NCI-H524 (cell line): Measurements from ENCODE around the gene EDC4.
"Not testable (repeated sequence)": the region's sequence is repeated elsewhere in the genome, so short reads cannot be mapped to it uniquely, and the experiment has no call there.

Experiments used
- DNase-seq, 2 experiments: peaks; one replicate each; lab custom pipeline; 2025; lab: John Stamatoyannopoulos, UW

EDC4 gene

GRCh38 chr16:67909056-67909742, 36.3 kb downstream of the EDC4 start:
- DNase-seq: no peak

GRCh38 chr16:67910158-67910557, 37.3 kb downstream of the EDC4 start:
- DNase-seq: no peak

- no peak for DNase-seq
These were observed 42.1 kb downstream of the EDC4 start for GRCh38 chr16:67914758-67915495.

- DNase-seq: not testable (repeated sequence)
These were observed 42.6 kb downstream of the EDC4 start for GRCh38 chr16:67915496-67915769.

- DNase-seq: no peak
These were observed 43.2 kb downstream of the EDC4 start for GRCh38 chr16:67915831-67916723.

DNA sequence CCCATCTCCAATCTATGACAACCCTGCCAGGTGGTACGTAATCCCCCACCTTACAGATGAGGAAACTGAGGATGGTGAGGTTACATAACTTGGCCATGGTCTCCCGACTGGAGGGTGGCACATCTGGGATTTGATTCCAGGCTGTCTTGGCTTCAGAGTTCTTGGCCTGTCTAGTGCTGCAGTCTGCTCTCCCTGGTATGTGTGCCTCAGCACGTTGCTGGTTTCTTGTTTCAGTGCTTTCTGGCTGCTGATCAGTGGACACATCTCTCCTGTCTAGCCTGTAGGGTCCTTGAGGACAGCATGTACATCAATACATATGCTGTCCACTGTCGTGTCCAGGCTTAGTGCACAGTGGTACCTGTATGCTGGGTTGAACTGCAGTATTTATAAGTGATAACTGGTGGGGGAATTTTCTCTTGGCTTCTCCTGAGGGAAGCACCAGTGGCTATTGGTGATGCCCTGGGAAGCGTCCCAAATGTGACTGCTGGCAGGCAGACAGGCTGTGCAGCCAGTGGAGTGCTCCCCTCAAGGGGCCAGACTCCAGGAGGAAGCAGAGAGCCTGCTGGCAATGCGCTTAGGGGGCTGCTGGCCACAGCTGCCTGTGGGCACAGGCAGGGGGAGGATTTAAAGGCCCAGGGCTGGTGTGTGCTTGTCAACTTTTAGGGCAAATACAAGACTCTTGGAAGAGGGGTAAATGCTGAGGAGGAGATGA, 44.4 kb downstream of the EDC4 start:
- no peak for DNase-seq

GRCh38 chr16:67917852-67918236, 45.0 kb downstream of the EDC4 start:
- no peak for DNase-seq

- no peak for DNase-seq
These were observed 46.9 kb downstream of the EDC4 start for GRCh38 chr16:67919622-67920221.

GRCh38 chr16:67922221-67922620, 49.4 kb downstream of the EDC4 start:
- DNase-seq: no peak

DNA sequence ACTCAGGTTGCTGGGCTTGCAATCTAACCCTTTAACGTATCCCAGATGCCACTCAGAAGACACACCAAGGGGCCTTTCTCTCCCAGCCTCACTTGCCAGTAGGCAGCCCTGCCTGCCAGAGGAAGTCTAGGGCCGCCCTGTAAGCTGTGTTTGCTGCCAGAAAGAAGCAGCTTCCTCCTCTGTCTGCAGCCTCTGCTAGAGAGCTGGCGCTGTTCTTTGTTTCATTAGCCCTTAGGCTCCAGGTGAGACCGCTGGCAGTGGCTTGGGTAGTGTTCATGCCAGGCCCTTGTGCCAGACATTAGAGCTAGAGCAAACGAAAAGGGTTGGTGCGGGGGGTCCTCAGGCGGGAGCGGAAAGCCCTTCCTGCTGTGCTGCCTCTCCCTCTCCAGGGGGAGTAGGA, 49.9 kb downstream of the EDC4 start:
- DNase-seq: no peak

GRCh38 chr16:67923414-67924116, 50.7 kb downstream of the EDC4 start:
- no peak for DNase-seq

GRCh38 chr16:67924140-67924906, 51.5 kb downstream of the EDC4 start:
- no peak for DNase-seq

DNA sequence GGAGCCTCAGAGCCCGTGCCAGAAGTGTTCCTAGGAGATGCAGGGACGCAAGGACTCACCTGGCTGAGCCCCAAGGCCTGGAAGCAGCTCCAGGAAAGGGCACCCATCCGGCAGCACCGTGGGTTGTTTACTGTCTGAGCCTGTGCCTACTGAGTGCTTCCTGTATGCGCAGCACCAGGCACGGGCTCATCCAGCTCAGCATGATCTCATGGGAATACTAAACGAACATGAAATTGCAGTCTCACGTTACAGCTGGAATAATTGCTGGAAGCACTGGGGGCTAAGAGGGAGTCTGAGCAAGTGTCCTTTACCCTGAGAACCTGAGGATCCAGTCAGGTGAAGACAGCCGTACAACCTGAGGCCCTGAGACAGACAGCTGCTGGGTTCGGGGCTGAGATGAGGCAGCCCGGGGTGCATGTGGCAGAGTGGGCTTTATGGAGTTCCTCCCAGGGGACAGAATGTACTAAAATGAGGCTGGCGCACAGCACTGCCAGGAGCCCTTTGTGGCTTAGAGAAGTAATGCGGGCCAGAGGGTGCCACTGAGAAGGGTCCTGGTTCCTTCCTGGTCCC, 53.4 kb downstream of the EDC4 start:
- peak; percentile 81 to 85 for DNase-seq

- no peak for DNase-seq
These were observed 54.5 kb downstream of the EDC4 start for GRCh38 chr16:67927131-67927941.

- DNase-seq: no peak
These were observed 55.3 kb downstream of the EDC4 start for GRCh38 chr16:67928147-67928546.

DNA sequence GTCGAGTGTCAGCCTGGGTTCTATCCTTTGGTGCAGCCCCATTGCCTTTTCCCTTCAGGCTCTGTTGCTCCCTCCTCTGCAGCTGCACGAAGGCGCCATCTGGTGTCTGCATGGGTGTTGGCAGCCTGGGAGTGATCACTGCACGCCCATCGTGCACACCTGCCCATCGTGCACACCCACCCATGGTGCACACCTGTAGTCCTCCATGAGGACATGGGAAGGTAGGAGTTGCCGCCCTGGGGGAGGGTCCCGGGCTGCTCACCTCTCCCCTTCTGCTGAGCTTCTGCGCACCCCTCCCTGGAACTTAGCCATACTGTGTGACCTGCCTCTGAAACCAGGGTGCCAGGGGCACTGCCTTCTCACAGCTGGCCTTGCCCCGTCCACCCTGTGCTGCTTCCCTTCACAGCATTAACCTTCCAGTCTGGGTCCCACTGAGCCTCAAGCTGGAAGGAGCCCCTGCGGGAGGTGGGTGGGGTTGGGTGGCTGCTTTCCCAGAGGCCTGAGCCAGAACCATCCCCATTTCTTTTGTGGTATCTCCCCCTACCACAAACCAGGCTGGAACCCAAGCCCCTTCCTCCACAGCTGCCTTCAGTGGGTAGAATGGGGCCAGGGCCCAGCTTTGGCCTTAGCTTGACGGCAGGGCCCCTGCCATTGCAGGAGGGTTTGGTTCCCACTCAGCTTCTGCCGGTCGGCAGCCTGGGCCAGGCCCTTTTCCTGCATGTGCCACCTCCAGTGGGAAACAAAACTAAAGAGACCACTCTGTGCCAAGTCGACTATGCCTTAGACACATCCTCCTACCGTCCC, 55.9 kb downstream of the EDC4 start:
- DNase-seq: peak; percentile 47 to 62

GRCh38 chr16:67930191-67930590, 57.3 kb downstream of the EDC4 start:
- DNase-seq: no peak

DNA sequence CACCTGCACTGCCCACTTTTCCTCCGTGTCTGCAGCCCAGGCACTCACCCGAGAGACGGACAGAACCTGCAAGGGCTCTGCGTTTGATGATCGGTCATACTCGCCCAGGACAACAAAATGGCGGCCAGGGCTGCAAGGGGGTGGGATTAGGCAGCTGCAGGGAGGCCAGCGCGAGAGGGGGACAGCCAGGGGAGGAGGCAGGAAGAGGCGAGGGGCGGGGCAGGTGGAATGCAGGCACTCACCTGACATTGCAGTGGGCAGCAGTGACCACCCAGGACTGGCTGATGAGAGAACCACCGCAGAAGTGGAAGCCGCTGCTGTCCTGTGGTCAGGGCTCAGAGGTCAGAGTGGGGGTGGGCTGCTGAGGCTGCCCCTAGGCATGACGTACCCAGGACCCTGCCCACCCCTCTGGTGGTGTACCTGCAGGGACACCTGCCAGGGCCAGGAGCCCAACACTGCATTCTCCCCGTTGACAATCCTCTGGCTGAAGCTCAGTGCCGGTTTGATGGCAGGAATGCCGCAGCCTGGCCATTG, 57.9 kb downstream of the EDC4 start:
- DNase-seq: no peak
